Caco-2 (cell line): ENCODE measurements around the gene TRIP13. TPM values are rescaled to one million over a fixed set of nuclear protein-coding genes. Genes with fewer than 3 reads are reported as not detected.

Experiments
- BruUV-seq: library from RNA; stranded (reverse); fragments of 400-500 nt; replicated peaks from 2 replicates; lab custom pipeline; 2021; lab: Mats Ljungman, UMichigan
- CTCF ChIA-PET: fragments of 300-600 bp; sonication (Branson Sonifier 250); formaldehyde crosslinking; loops from one replicate; lab custom pipeline; 2022; ENCODE audit warnings: antibody characterized with exemption; lab: Charles Lee
- POLR2A ChIA-PET: fragments of 300-600 bp; sonication (Branson Sonifier 250); formaldehyde crosslinking; loops from one replicate; lab custom pipeline; 2022; ENCODE audit warnings: antibody characterized with exemption; lab: Charles Lee
- DNase-seq, 2 experiments: peaks; one replicate each; pipeline versions ENCODE4 v3.0.0 to v3.0.0-alpha.2; 2020 to 2022
- H3K27me3 ChIP-seq: replicated peaks from 2 replicates; pipeline ENCODE4 v1.6.0; 2011; ENCODE audit warnings: low read length; ENCODE audit not compliant: control insufficient read depth, insufficient read depth
- H3K36me3 ChIP-seq: 2 replicates; pipeline ENCODE4 v1.5.1; 2011; ENCODE audit warnings: low read length; ENCODE audit not compliant: control insufficient read depth, insufficient read depth
- H3K4me1 ChIP-seq: fragments of 250-450 bp; sonication (Bioruptor Pico); 2 replicates; pipeline ENCODE4 v1.5.1; 2020; ENCODE audit warnings: mild to moderate bottlenecking
- H3K4me3 ChIP-seq: 2 replicates; pipeline ENCODE4 v1.5.1; 2011; ENCODE audit warnings: low read depth, mild to moderate bottlenecking, control low read depth, low read length
- H3K9me3 ChIP-seq: fragments of 250-450 bp; sonication (Bioruptor Pico); 2 replicates; pipeline ENCODE4 v1.5.1; 2020; ENCODE audit warnings: mild to moderate bottlenecking, moderate library complexity
- H3K27ac Mint-ChIP-seq: one replicate; pipeline ENCODE4 v1.8.0; 2022; ENCODE audit warnings: mixed read lengths; ENCODE audit not compliant: unreplicated experiment
- H3K27me3 Mint-ChIP-seq: one replicate; pipeline ENCODE4 v1.8.0; 2022; ENCODE audit warnings: mixed read lengths; ENCODE audit not compliant: insufficient read depth, unreplicated experiment
- H3K36me3 Mint-ChIP-seq: one replicate; pipeline ENCODE4 v1.8.0; 2022; ENCODE audit warnings: mild to moderate bottlenecking, mixed read lengths; ENCODE audit not compliant: insufficient read depth, unreplicated experiment
- H3K4me1 Mint-ChIP-seq: one replicate; pipeline ENCODE4 v1.8.0; 2022; ENCODE audit warnings: low read depth, mixed read lengths; ENCODE audit not compliant: unreplicated experiment
- H3K4me3 Mint-ChIP-seq: one replicate; pipeline ENCODE4 v1.8.0; 2022; ENCODE audit warnings: mild to moderate bottlenecking, moderate library complexity, mixed read lengths; ENCODE audit not compliant: unreplicated experiment
- H3K9me3 Mint-ChIP-seq: one replicate; pipeline ENCODE4 v1.8.0; 2022; ENCODE audit warnings: mixed read lengths; ENCODE audit not compliant: unreplicated experiment
- intact Hi-C: fragments of 100-400 bp; cut with micrococcal nuclease; formaldehyde crosslinking; loops from one replicate; pipeline ENCODE4 v1.10.0; 2022; ENCODE audit not compliant: unreplicated experiment
- total RNA-seq: library from RNA; stranded (reverse); gene quantifications from 2 replicates; pipeline ENCODE4 v1.2.3, GENCODE V29; 2022
- TF ChIP-seq, protein P1 (sequence below), 2 experiments: fragments of 200-600 bp in 1 of 2; IDR thresholded peaks; 1 replicate in 1 of 2; 2 replicates in 1 of 2; pipeline versions ENCODE4 v1.5.1 to v1.8.0; 2011 to 2022; ENCODE audit warnings: antibody characterized with exemption in 1 of 2, control low read depth in 1 of 2, inconsistent platforms in 1 of 2, low read depth in 1 of 2, low read length in 1 of 2, mild to moderate bottlenecking in 1 of 2, moderate library complexity in 1 of 2; ENCODE audit not compliant: insufficient read depth in 1 of 2, severe bottlenecking in 1 of 2, unreplicated experiment in 1 of 2

The TRIP13 gene
- total RNA-seq, 1 experiment from 2014 or later, result 42.5 TPM

DNA sequence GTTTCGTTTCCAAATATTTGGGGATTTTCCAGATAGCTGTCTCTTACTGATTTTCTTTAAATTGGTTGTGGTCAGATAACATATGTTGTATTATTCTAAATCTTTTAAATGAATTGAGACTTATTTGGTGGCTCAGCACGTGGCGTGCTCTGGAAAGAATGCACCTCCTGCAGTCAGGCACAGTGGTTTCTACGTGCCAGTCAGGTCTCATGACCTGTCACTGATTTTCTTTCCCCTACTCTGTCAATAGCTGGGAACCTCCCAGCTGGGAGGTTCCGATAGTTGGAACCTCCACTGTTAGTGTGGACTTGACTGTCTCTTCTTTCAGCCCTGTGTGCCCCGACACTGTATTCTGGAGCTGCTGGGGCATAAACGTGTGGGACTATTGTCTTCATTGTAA is 27.6 kb downstream of the TRIP13 start:
- Histone ChIP-seq H3K4me1 (peaks cover 25% of the 10 kb centered on the region), H3K9me3 (no peaks in the 10 kb centered on the region), H3K36me3 (no peaks in the 10 kb centered on the region; the same call in 1 of the 2 replicates), H3K4me3 (no peak overlapping the region), H3K27me3 (no peaks in the 10 kb centered on the region)
- no TSS peak for BruUV-seq
- H3K4me3 Mint-ChIP-seq, result peak overlapping the region; percentile 35
- POLR2A ChIA-PET, result no interaction called here
- H3K36me3 Mint-ChIP-seq, result peaks cover 32% of the 10 kb centered on the region
- intact Hi-C loops, result no loop called here
- DNase-seq, result no peak
- H3K9me3 Mint-ChIP-seq, result no peaks in the 10 kb centered on the region
- TF ChIP-seq, protein P1, sequence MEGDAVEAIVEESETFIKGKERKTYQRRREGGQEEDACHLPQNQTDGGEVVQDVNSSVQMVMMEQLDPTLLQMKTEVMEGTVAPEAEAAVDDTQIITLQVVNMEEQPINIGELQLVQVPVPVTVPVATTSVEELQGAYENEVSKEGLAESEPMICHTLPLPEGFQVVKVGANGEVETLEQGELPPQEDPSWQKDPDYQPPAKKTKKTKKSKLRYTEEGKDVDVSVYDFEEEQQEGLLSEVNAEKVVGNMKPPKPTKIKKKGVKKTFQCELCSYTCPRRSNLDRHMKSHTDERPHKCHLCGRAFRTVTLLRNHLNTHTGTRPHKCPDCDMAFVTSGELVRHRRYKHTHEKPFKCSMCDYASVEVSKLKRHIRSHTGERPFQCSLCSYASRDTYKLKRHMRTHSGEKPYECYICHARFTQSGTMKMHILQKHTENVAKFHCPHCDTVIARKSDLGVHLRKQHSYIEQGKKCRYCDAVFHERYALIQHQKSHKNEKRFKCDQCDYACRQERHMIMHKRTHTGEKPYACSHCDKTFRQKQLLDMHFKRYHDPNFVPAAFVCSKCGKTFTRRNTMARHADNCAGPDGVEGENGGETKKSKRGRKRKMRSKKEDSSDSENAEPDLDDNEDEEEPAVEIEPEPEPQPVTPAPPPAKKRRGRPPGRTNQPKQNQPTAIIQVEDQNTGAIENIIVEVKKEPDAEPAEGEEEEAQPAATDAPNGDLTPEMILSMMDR (IDR thresholded peaks at IDR 0.05; ENCODE audit: insufficient read depth in 1 of 2, low read depth in 1 of 2, low read length in 1 of 2, severe bottlenecking in 1 of 2, unreplicated experiment in 1 of 2), result no peak
- no peak overlapping the region for H3K27ac Mint-ChIP-seq
- H3K27me3 Mint-ChIP-seq, result no peaks in the 10 kb centered on the region
- peaks cover 38% of the 10 kb centered on the region for H3K4me1 Mint-ChIP-seq
- CTCF ChIA-PET, result interaction anchor here (1.2 to 1.4 kb wide), 2 partner anchors 85 to 90 kb away, joined by 3 to 5 read pairs; no protein-coding TSS in a partner anchor

DNA sequence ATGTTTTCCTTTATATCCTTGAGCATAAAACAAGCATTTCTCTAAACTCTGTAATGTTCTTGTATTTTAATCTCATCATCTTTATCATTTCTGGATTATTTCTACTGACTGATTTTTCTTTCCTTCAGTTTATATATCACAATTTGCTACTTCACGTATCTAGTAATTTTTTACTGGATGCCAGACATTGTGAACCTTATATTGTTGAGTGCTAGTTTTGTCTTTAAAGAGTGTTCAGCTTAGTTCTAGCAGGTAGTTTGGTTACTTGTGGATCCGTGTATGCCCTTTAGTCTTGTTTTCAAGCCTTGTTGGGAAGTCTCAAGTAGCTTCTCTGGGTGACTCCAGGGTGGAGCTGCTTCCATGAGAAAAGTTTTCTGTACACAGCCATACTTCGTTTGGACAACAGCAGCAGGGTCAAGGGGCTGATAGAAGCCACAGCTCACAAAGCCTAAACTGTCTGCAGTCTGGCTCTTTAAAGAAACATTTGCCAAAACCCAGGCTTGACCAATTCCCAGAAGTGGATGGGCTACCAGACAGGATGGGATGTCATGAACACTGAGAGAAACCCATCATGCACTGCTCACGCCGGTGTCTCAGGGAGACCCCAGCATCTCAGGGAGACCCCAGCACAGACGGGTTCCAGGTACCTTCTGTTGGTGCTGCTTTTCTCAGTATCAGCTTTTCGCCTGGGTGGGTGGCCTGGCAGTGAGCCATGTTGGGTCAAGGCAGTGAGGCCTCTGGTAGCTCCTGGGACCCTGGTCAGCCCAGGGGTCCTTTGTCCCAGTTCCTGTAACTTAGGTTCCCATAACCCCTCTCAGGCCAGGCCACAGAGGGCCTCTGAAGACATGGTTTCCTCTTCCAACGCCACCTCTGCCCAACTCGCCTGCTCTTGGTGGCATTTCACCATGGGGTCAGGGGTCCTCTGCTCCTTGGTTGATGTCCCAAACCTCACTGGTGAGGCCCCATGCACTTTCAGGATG is 29.1 kb downstream of the TRIP13 start:
- TF ChIP-seq, protein P1 (IDR thresholded peaks at IDR 0.05; ENCODE audit: insufficient read depth in 1 of 2, low read depth in 1 of 2, low read length in 1 of 2, severe bottlenecking in 1 of 2, unreplicated experiment in 1 of 2), result no peak
- Mint-ChIP-seq H3K36me3 (peaks cover 29% of the 10 kb centered on the region), H3K4me1 (peaks cover 38% of the 10 kb centered on the region), H3K9me3 (no peaks in the 10 kb centered on the region), H3K27ac (no peak overlapping the region), H3K27me3 (no peaks in the 10 kb centered on the region), H3K4me3 (no peak overlapping the region)
- H3K36me3 ChIP-seq, result no peaks in the 10 kb centered on the region; the same call in 1 of the 2 replicates
- H3K27me3 ChIP-seq, result no peaks in the 10 kb centered on the region
- H3K4me3 ChIP-seq, result no peak overlapping the region
- no peak for DNase-seq
- intact Hi-C loops, result no loop called here
- no peaks in the 10 kb centered on the region for H3K9me3 ChIP-seq
- ChIA-PET POLR2A (no interaction called here), CTCF (interaction anchor here (0.8 to 2.2 kb wide), 2 partner anchors 88 to 89 kb away, joined by 4 to 46 read pairs; no protein-coding TSS in a partner anchor)
- H3K4me1 ChIP-seq, result peaks cover 25% of the 10 kb centered on the region
- BruUV-seq, result no TSS peak

DNA sequence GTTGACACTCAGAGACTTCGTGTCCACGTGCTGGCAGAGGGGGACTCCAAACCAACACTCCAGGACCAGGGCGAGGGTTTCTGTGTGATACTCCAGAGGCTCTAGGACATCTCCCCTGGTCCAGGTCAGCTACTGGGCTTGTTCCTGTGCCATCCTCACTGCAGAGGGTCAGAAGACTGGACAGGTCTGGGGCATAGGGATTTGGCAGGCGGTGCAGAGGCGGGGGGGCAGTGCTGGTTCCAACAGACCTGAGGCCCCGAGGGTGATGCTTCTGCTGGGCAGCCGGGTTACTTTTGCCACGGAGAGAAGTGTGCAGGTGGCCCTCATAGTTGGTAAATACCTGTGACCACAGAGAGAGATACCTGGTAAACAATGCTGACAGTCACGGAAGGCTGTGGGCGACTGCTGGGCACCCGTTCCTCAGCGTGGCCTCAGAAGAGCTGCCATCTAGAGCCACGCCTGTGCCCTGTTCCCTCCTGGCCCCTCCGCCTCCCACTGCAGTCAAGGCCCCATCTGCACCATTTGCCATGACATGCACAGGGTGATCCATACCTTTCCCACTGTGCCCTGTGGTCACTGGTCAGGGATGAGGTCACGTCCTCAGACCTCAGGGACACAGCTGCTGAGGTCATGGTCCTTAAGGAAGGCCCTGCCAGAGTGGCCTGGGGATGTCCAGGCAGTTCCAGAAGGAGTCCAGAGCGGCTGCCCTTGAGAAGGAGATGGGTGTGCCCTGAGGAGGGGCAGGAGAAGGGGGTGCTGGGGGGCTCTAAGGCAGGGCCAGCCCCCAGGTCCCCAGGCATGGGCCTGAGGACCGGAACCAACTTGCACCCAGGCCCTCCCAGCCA is 30.0 kb downstream of the TRIP13 start:
- intact Hi-C loops, result loop anchor here (1.0 kb wide), 4 partner anchors 59 to 245 kb away; no protein-coding TSS in a partner anchor
- Mint-ChIP-seq H3K27ac (no peak overlapping the region), H3K27me3 (no peaks in the 10 kb centered on the region), H3K36me3 (peaks cover 21% of the 10 kb centered on the region), H3K9me3 (no peaks in the 10 kb centered on the region), H3K4me1 (peaks cover 38% of the 10 kb centered on the region), H3K4me3 (no peak overlapping the region)
- H3K4me3 ChIP-seq, result no peak overlapping the region
- TF ChIP-seq, protein P1 (IDR thresholded peaks at IDR 0.05; ENCODE audit: insufficient read depth in 1 of 2, low read depth in 1 of 2, low read length in 1 of 2, severe bottlenecking in 1 of 2, unreplicated experiment in 1 of 2), result no peak
- H3K27me3 ChIP-seq, result no peaks in the 10 kb centered on the region
- no TSS peak for BruUV-seq
- peaks cover 25% of the 10 kb centered on the region for H3K4me1 ChIP-seq
- ChIA-PET POLR2A (no interaction called here), CTCF (interaction anchor here (0.6 to 2.2 kb wide), 9 partner anchors 26 to 245 kb away, joined by 3 to 46 read pairs (median 7); no protein-coding TSS in a partner anchor)
- H3K9me3 ChIP-seq, result no peaks in the 10 kb centered on the region
- DNase-seq, result no peak
- no peaks in the 10 kb centered on the region; the same call in 1 of the 2 replicates for H3K36me3 ChIP-seq
